CD14-positive monocyte (primary cell): ENCODE data around the gene DLK2. TPM values are rescaled to one million over a fixed set of nuclear protein-coding genes. Genes with fewer than 3 reads are reported as not detected.

Experiments used
- DNase-seq, 3 donors: peaks; one replicate each; pipeline ENCODE4 v3.0.0-alpha.2; 2011 to 2022
- H2AFZ ChIP-seq: 2 replicates; pipeline ENCODE4 v1.6.0; 2012; ENCODE audit warnings: mild to moderate bottlenecking, low read depth, low read length, inconsistent platforms; ENCODE audit not compliant: insufficient read depth, poor library complexity, severe bottlenecking
- H3K27ac ChIP-seq, 2 donors: 1 replicate in 1 of 2; 2 replicates in 1 of 2; pipeline ENCODE4 v1.5.1; 2012 to 2013; ENCODE audit warnings: low read length in 2 of 2, control low read depth in 1 of 2, inconsistent platforms in 1 of 2, low read depth in 1 of 2, mild to moderate bottlenecking in 1 of 2
- H3K27me3 ChIP-seq, 2 donors: one replicate each; pipeline versions ENCODE4 v1.6.0 to v1.6.1; 2011 to 2013; ENCODE audit warnings: low read length in 2 of 2; ENCODE audit not compliant: control insufficient read depth in 2 of 2, insufficient read depth in 2 of 2
- H3K36me3 ChIP-seq, 2 donors: replicated peaks in 1 of 2; 1 replicate in 1 of 2; 2 replicates in 1 of 2; pipeline versions ENCODE4 v1.5.1 to v1.6.1; 2012 to 2013; ENCODE audit warnings: low read length in 2 of 2, control low read depth in 1 of 2, inconsistent platforms in 1 of 2, mild to moderate bottlenecking in 1 of 2; ENCODE audit not compliant: insufficient read depth in 2 of 2, control insufficient read depth in 1 of 2
- H3K4me1 ChIP-seq, 2 donors: 1 replicate in 1 of 2; 2 replicates in 1 of 2; pipeline versions ENCODE4 v1.5.1 to v1.6.1; 2012 to 2013; ENCODE audit warnings: low read length in 2 of 2, control low read depth in 1 of 2, inconsistent platforms in 1 of 2, mild to moderate bottlenecking in 1 of 2, moderate library complexity in 1 of 2; ENCODE audit not compliant: insufficient read depth in 2 of 2, control insufficient read depth in 1 of 2
- H3K4me2 ChIP-seq: replicated peaks from 2 replicates; pipeline ENCODE3; 2012; ENCODE audit warnings: low read length, moderate library complexity, mild to moderate bottlenecking; ENCODE audit not compliant: poor library complexity, severe bottlenecking; ENCODE audit errors: extremely low read depth
- H3K4me3 ChIP-seq, 3 experiments: fragments of 200-600 bp in 1 of 3; sonication (generic) in 1 of 3; replicated peaks in 1 of 3; 1 replicate in 2 of 3; 2 replicates in 1 of 3; pipeline ENCODE4 v1.5.1; 2011 to 2013; ENCODE audit warnings: low read length in 3 of 3, mild to moderate bottlenecking in 3 of 3, control low read depth in 2 of 3, low read depth in 2 of 3, inconsistent platforms in 1 of 3, moderate library complexity in 1 of 3
- H3K79me2 ChIP-seq: 2 replicates; pipeline ENCODE4 v1.6.0; 2012; ENCODE audit warnings: mild to moderate bottlenecking, control low read depth, inconsistent platforms, low read length, moderate library complexity; ENCODE audit not compliant: insufficient read depth
- H3K9ac ChIP-seq: 2 replicates; pipeline ENCODE4 v1.6.0; 2017; ENCODE audit warnings: low read length, mild to moderate bottlenecking; ENCODE audit not compliant: insufficient read depth, poor library complexity, severe bottlenecking
- H3K9me3 ChIP-seq, 2 donors: replicated peaks in 1 of 2; 1 replicate in 1 of 2; 2 replicates in 1 of 2; pipeline versions ENCODE4 v1.5.1 to v1.6.1; 2012 to 2013; ENCODE audit warnings: low read length in 2 of 2, control low read depth in 1 of 2; ENCODE audit not compliant: control insufficient read depth in 1 of 2, insufficient read depth in 1 of 2
- H4K20me1 ChIP-seq: 2 replicates; pipeline ENCODE4 v1.6.0; 2012; ENCODE audit warnings: mild to moderate bottlenecking, low read length, control low read depth, moderate library complexity; ENCODE audit not compliant: insufficient read depth
- H3K27ac Mint-ChIP-seq, 7 donors: one replicate each; pipeline ENCODE4 v1.8.0; 2020; ENCODE audit warnings: mild to moderate bottlenecking in 7 of 7, mixed read lengths in 7 of 7, moderate library complexity in 6 of 7, inconsistent platforms in 2 of 7
- H3K27me3 Mint-ChIP-seq, 3 donors: one replicate each; pipeline ENCODE4 v1.8.0; 2021 to 2022; ENCODE audit warnings: low read depth in 3 of 3, mild to moderate bottlenecking in 3 of 3, mixed read lengths in 3 of 3, moderate library complexity in 3 of 3, inconsistent platforms in 1 of 3
- H3K36me3 Mint-ChIP-seq, 2 donors: one replicate each; pipeline ENCODE4 v1.8.0; 2020; ENCODE audit warnings: mixed read lengths in 2 of 2, inconsistent platforms in 1 of 2, mild to moderate bottlenecking in 1 of 2
- H3K4me1 Mint-ChIP-seq: one replicate; pipeline ENCODE4 v1.8.0; 2020; ENCODE audit warnings: mild to moderate bottlenecking, mixed read lengths
- H3K4me3 Mint-ChIP-seq, 2 donors: one replicate each; pipeline ENCODE4 v1.8.0; 2020; ENCODE audit warnings: mild to moderate bottlenecking in 2 of 2, mixed read lengths in 2 of 2, moderate library complexity in 1 of 2
- H3K9me3 Mint-ChIP-seq, 7 donors: one replicate each; pipeline ENCODE4 v1.8.0; 2020 to 2022; ENCODE audit warnings: mixed read lengths in 7 of 7, mild to moderate bottlenecking in 6 of 7, moderate library complexity in 6 of 7, inconsistent platforms in 2 of 7
- CTCF ChIP-seq: fragments of 200-600 bp; IDR thresholded peaks from one replicate; pipeline ENCODE4 v1.8.0; 2022; ENCODE audit warnings: antibody characterized with exemption, mild to moderate bottlenecking
- WGBS: methylation state at CpG from one replicate; pipeline ENCODE4 v1.1.5; 2013; ENCODE audit warnings: missing lambda C conversion rate; ENCODE audit not compliant: insufficient coverage; 5-methylcytosine and 5-hydroxymethylcytosine counted together
- intact Hi-C, 2 donors: fragments of 100-400 bp; cut with micrococcal nuclease; formaldehyde crosslinking; loops; one replicate each; pipeline versions ENCODE4 v1.15.0 to v1.15.1; 2023
- polyA plus RNA-seq, 3 donors: library from polyadenylated mRNA; depleted of rRNA in 1 of 3; unstranded in 2 of 3; stranded (reverse) in 1 of 3; fragments of 300-500 nt in 2 of 3; fragments of >200 nt in 1 of 3; fragmentation: Illumina TruSeq in 2 of 3; gene quantifications; 1 replicate in 2 of 3; 2 replicates in 1 of 3; pipeline ENCODE4 v1.2.3, GENCODE V29; 2012 to 2021

Gene DLK2
- polyA plus RNA-seq, 3 donors = 0.08 TPM; not detected in 2

DNA sequence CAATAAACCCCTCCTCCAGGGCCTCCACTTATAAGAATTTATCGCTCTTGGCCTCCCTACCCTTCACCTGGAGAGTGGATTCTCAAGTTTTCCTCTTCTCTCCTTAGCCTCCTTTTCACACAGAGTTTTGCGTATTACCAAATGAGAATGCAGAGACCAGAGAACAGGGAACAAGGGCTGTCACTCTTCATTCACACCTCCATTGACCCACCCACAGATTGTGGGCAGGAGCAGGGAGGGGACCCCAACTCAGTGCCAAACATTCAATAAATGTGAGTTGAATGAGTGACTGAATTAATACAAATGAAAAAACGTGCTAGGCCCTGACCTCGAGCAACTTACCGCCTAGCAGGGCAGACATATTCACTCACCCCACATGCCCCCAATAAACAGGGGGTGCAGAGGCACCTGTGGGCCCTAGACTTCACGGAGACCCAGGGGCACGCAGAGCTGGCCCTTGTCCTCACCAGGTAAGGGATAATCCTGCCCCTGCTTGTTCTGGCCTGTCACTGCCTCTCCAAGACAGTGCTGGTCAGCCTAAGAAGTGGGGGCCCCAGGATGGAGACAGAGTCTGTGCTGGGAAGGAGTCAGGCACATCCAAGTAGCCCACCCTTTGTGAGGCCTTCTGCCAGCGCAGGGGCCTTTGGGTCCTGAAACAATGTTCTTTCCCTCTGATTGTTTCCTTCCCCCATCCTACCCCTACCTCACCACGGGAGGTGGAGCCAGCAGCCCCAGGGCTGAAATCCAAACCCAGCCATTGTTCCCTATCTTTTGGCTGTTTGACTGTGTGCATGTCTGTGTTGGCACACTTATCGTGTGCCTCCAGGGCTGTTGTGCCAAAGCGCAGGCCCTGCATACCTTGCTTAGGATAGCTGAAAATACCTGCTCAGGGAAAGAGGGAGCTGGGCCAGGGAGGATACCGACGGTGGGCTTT lies 13.7 kb upstream of the DLK2 start:
- Histone ChIP-seq H4K20me1 (no peaks in the 10 kb centered on the region), H3K79me2 (no peaks in the 10 kb centered on the region), H3K9me3 (no peaks in the 10 kb centered on the region), H3K4me2 (no peak overlapping the region), H3K36me3 (no peaks in the 10 kb centered on the region), H2AFZ (no peak overlapping the region), H3K4me1 (no peaks in the 10 kb centered on the region), H3K27me3 (no peaks in the 10 kb centered on the region), H3K4me3 (no peak overlapping the region), H3K27ac (no peak overlapping the region), H3K9ac (no peak overlapping the region)
- peak overlapping the region in 1 of 7 donors; percentile 72 for H3K27ac Mint-ChIP-seq
- no peaks in the 10 kb centered on the region for H3K36me3 Mint-ChIP-seq
- TF ChIP-seq CTCF = no peak
- no peak for DNase-seq
- WGBS = 82% methylated on average over 8 of the region's 13 CpGs
- peaks cover 12 to 22% (median 21%) of the 10 kb centered on the region in 3 donors for H3K27me3 Mint-ChIP-seq
- no peaks in the 10 kb centered on the region for H3K4me1 Mint-ChIP-seq
- peaks cover 0 to 2% (median 0%) of the 10 kb centered on the region in 7 donors for H3K9me3 Mint-ChIP-seq
- H3K4me3 Mint-ChIP-seq = peak overlapping the region in 1 of 2 donors; percentile 51
- intact Hi-C loops = no loop called here

DNA sequence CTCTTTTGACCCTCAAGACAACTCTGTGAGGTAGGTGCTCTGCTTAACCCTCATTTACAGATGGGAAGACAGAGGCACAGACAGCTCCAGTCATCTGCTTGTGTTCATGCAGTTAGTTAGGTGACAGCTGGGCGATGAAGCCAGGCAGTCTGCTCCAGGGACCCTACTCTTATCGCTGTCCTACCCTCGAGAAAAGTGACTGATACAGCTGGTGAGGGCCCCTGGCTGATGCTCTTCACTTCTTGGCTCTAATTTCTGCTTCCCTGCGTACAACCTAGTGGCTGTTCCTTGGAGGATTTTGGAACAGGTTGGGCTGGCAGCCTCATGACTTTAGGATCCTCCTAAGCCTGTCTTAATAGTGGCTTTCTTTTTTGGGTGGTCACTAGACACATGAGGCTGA lies 12.9 kb upstream of the DLK2 start:
- H3K4me1 Mint-ChIP-seq = no peaks in the 10 kb centered on the region
- no peak overlapping the region for H3K4me2 ChIP-seq

More for the DNA sequence above, 12.9 kb upstream of the DLK2 start:
- no peak for DNase-seq
- Mint-ChIP-seq H3K9me3 (peaks cover 0 to 2% (median 0%) of the 10 kb centered on the region in 7 donors), H3K27ac (no peak overlapping the region), H3K4me3 (no peak overlapping the region), H3K27me3 (peaks cover 18 to 25% (median 22%) of the 10 kb centered on the region in 3 donors), H3K36me3 (no peaks in the 10 kb centered on the region)
- H3K9ac ChIP-seq = no peak overlapping the region
- H3K27me3 ChIP-seq = peaks cover 0 to 5% of the 10 kb centered on the region in 2 donors
- no peaks in the 10 kb centered on the region for H3K79me2 ChIP-seq
- no peak overlapping the region for H3K27ac ChIP-seq
- TF ChIP-seq CTCF = no peak
- no peaks in the 10 kb centered on the region for H3K36me3 ChIP-seq
- no peak overlapping the region for H2AFZ ChIP-seq
- 96% methylated on average over 3 of the region's 4 CpGs for WGBS
- intact Hi-C loops = no loop called here
- H3K9me3 ChIP-seq = no peaks in the 10 kb centered on the region
- no peak overlapping the region for H3K4me3 ChIP-seq
- H3K4me1 ChIP-seq = no peaks in the 10 kb centered on the region
- no peaks in the 10 kb centered on the region for H4K20me1 ChIP-seq
